Spleen (tissue), 11 donors: Measurements from ENCODE around the gene KIF26B. TPM values are rescaled to one million over a fixed set of nuclear protein-coding genes. Genes with fewer than 3 reads are reported as not detected.
"Not testable (repeated sequence)": the region's sequence is repeated elsewhere in the genome, so short reads cannot be mapped to it uniquely, and the experiment has no call there.

ENCODE experiments used
- DNase-seq: peaks from one replicate; pipeline ENCODE4 v3.0.0-alpha.2; 2020
- H3K27ac ChIP-seq, 8 donors: fragments of 200-600 bp; sonication (generic) in 7 of 8; 1 replicate in 4 of 8; 2 replicates in 4 of 8; pipeline versions ENCODE4 v1.5.0 to v1.8.0; 2016 to 2021; ENCODE audit warnings: inconsistent platforms in 4 of 8, mild to moderate bottlenecking in 4 of 8, moderate library complexity in 1 of 8
- H3K27me3 ChIP-seq, 7 donors: fragments of 200-600 bp; sonication (generic) in 6 of 7; replicated peaks in 1 of 7; 1 replicate in 4 of 7; 2 replicates in 3 of 7; pipeline versions ENCODE4 v1.5.0 to v1.8.0; 2016 to 2021; ENCODE audit warnings: inconsistent platforms in 3 of 7, mild to moderate bottlenecking in 1 of 7
- H3K36me3 ChIP-seq, 6 donors: fragments of 200-600 bp; sonication (generic) in 5 of 6; 1 replicate in 4 of 6; 2 replicates in 2 of 6; pipeline versions ENCODE4 v1.5.0 to v1.8.0; 2016 to 2021; ENCODE audit warnings: inconsistent platforms in 2 of 6
- H3K4me1 ChIP-seq, 6 donors: fragments of 200-600 bp; sonication (generic) in 5 of 6; 1 replicate in 3 of 6; 2 replicates in 3 of 6; pipeline versions ENCODE4 v1.5.0 to v1.8.0; 2016 to 2021; ENCODE audit warnings: inconsistent platforms in 3 of 6
- H3K4me3 ChIP-seq, 8 donors: fragments of 200-600 bp; sonication (generic) in 7 of 8; 1 replicate in 4 of 8; 2 replicates in 4 of 8; pipeline versions ENCODE4 v1.5.0 to v1.8.0; 2016 to 2021; ENCODE audit warnings: inconsistent platforms in 4 of 8, mild to moderate bottlenecking in 4 of 8, moderate library complexity in 2 of 8
- H3K9me3 ChIP-seq, 8 donors: fragments of 200-600 bp; sonication (generic) in 7 of 8; 1 replicate in 4 of 8; 2 replicates in 4 of 8; pipeline versions ENCODE4 v1.5.0 to v1.8.0; 2016 to 2021; ENCODE audit warnings: inconsistent platforms in 4 of 8
- CTCF ChIP-seq, 11 experiments: fragments of 200-600 bp in 7 of 11; fragments of 450-650 bp in 4 of 11; sonication (generic) in 4 of 11; IDR thresholded peaks in 8 of 11; conservative IDR thresholded peaks in 3 of 11; 1 replicate in 7 of 11; 2 replicates in 4 of 11; pipeline versions ENCODE4 v1.4.0 to v1.8.0; 2016 to 2021; ENCODE audit warnings: antibody characterized with exemption in 11 of 11, inconsistent platforms in 4 of 11, mild to moderate bottlenecking in 1 of 11
- POLR2A ChIP-seq, 3 donors: fragments of 450-650 bp; IDR thresholded peaks; one replicate each; pipeline ENCODE4 v1.5.1; 2017; ENCODE audit warnings: antibody characterized with exemption in 3 of 3, mild to moderate bottlenecking in 1 of 3
- POLR2AphosphoS5 ChIP-seq, 3 donors: sonication (generic); formaldehyde crosslinking; IDR thresholded peaks; one replicate each; pipeline ENCODE4 v1.5.1; 2017; ENCODE audit warnings: antibody characterized with exemption in 3 of 3
- WGBS, 5 donors: extraction: QIAGEN DNeasy Blood & Tissue Kit in 3 of 5; methylation state at CpG; one replicate each; pipeline versions ENCODE4 v1.1.5 to v1.1.7; 2013 to 2018; 5-methylcytosine and 5-hydroxymethylcytosine counted together
- intact Hi-C: fragments of 100-400 bp; cut with DNase I; formaldehyde crosslinking; loops from one replicate; pipeline ENCODE4 v1.15.0; 2023; ENCODE audit warnings: low total_unique reads
- polyA plus RNA-seq, 3 donors: library from polyadenylated mRNA; stranded (reverse); fragments of 200-250 nt; gene quantifications; one replicate each; pipeline ENCODE4 v1.2.1, GENCODE V29; 2013
- total RNA-seq, 7 donors: library from RNA; depleted of rRNA in 3 of 7; stranded (reverse); fragments of >200 nt in 3 of 7; fragmentation: NEBNext Ultra II Directional in 4 of 7; extraction: Animal tissue kit (Norgen Biotek cat#: 25700) in 4 of 7; gene quantifications; one replicate each; pipeline versions ENCODE4 v1.1.0 to v1.2.1, GENCODE V29; 2016 to 2021
- donor health status: healthy with polysubstance abuse.
- donor health status: DM: no; HTN: no; CAD: no; lungs with moderate emphysema.
- donor health status: DM: no; HTN: no; CAD: no.
- donor health status: Bipolar disorder and iron deficiency.
- donor health status: healthy.
- donor health status: DM: no; HTN: no; CAD: no.
- donor health status: DM: yes; HTN: yes; CAD: no.

KIF26B gene
- total and polyA plus RNA-seq, 10 donors = 0.07 to 4.5 (median 0.60) TPM; not detected in 1

- TF ChIP-seq POLR2A (IDR thresholded peaks at IDR 0.05) = no peak
- TF ChIP-seq POLR2AphosphoS5 (IDR thresholded peaks at IDR 0.05) = no peak
- no peak for TF ChIP-seq CTCF (IDR thresholded peaks at IDR 0.05 in 8 of 11, conservative IDR thresholded peaks at IDR 0.05 in 3 of 11)
- intact Hi-C loops = no loop called here
- WGBS, 5 donors = 68 to 91% (median 79%) methylated on average over 5 of the region's 5 CpGs
- DNase-seq = no peak
- no peaks in the 10 kb centered on the region for H3K4me1 ChIP-seq
- H3K27me3 ChIP-seq = peaks cover 0 to 26% (median 0%) of the 10 kb centered on the region in 7 donors
- no peak overlapping the region for H3K27ac ChIP-seq
- no peak overlapping the region for H3K4me3 ChIP-seq
- H3K36me3 ChIP-seq = no peaks in the 10 kb centered on the region
- no peaks in the 10 kb centered on the region for H3K9me3 ChIP-seq
Observed at GRCh38 chr1:245126530-245126929, 28.3 kb upstream of the KIF26B start.

GRCh38 chr1:245128381-245129101 lies 26.2 kb upstream of the KIF26B start:
- H3K4me1 ChIP-seq = no peaks in the 10 kb centered on the region
- H3K9me3 ChIP-seq = no peaks in the 10 kb centered on the region
- intact Hi-C loops = no loop called here
- no peak for TF ChIP-seq CTCF (IDR thresholded peaks at IDR 0.05 in 8 of 11, conservative IDR thresholded peaks at IDR 0.05 in 3 of 11)
- no peak for TF ChIP-seq POLR2AphosphoS5 (IDR thresholded peaks at IDR 0.05)
- no peak for TF ChIP-seq POLR2A (IDR thresholded peaks at IDR 0.05)
- DNase-seq = peak; percentile 59
- H3K27ac ChIP-seq = no peak overlapping the region
- H3K4me3 ChIP-seq = no peak overlapping the region
- peaks cover 0 to 43% (median 0%) of the 10 kb centered on the region in 7 donors for H3K27me3 ChIP-seq
- 79 to 91% (median 87%) methylated on average over 20 of the region's 20 CpGs for WGBS, 5 donors
- H3K36me3 ChIP-seq = no peaks in the 10 kb centered on the region

GRCh38 chr1:245129319-245130240 lies 25.2 kb upstream of the KIF26B start:
- no peak for TF ChIP-seq POLR2AphosphoS5 (IDR thresholded peaks at IDR 0.05)
- no peak for TF ChIP-seq POLR2A (IDR thresholded peaks at IDR 0.05)
- no peak for TF ChIP-seq CTCF (IDR thresholded peaks at IDR 0.05 in 8 of 11, conservative IDR thresholded peaks at IDR 0.05 in 3 of 11)
- H3K4me1 ChIP-seq = no peaks in the 10 kb centered on the region
- H3K4me3 ChIP-seq = no peak overlapping the region
- peak; percentile 42 for DNase-seq
- WGBS, 5 donors = 46 to 56% (median 48%) methylated on average over 19 of the region's 19 CpGs
- H3K27ac ChIP-seq = no peak overlapping the region
- intact Hi-C loops = no loop called here
- peaks cover 0 to 43% (median 0%) of the 10 kb centered on the region in 7 donors for H3K27me3 ChIP-seq
- no peaks in the 10 kb centered on the region for H3K36me3 ChIP-seq
- no peaks in the 10 kb centered on the region for H3K9me3 ChIP-seq

- H3K9me3 ChIP-seq, H3K27ac ChIP-seq, intact Hi-C loops, H3K36me3 ChIP-seq, H3K4me3 ChIP-seq, H3K4me1 ChIP-seq: not testable (repeated sequence)
- H3K27me3 ChIP-seq = peaks cover 0 to 43% (median 0%) of the 10 kb centered on the region in 7 donors
- 55 to 72% (median 65%) methylated on average over 16 of the region's 16 CpGs for WGBS, 5 donors
- peak; percentile 38 for DNase-seq
Observed at GRCh38 chr1:245130281-245131025, 24.3 kb upstream of the KIF26B start.
